ENCODE data around the gene IKBIP.

The IKBIP gene

GRCh38 chr12:98593351-98594049, 51.1 kb downstream of the IKBIP start, which contains the start of gene SLC25A3:
Gene SLC25A3, plus strand, starts transcription at chr12:98593686. Its CDS starts 293 bp downstream, at chr12:98593979.
- peak within 1 kb of the TSS; percentile 91 to 99 for H3K4me3 ChIP-seq (ENCODE audit: low read length in 2 of 2)
- H3K27ac ChIP-seq (ENCODE audit: low read length) = peak within 1 kb of the TSS; percentile 99
- H3K9ac ChIP-seq (ENCODE audit: low read length in 2 of 2) = peak within 1 kb of the TSS; percentile 95 to 99
- H3K27me3 ChIP-seq (ENCODE audit: control insufficient read depth in 1 of 2, insufficient read depth in 2 of 2, low read length in 2 of 2) = no peaks in the 10 kb centered on the region
- H3K36me3 ChIP-seq (ENCODE audit: control insufficient read depth in 2 of 2, insufficient read depth in 2 of 2, low read length in 2 of 2) = peaks cover 8 to 12% of the 10 kb centered on the region in 2 donors
- H3K4me1 ChIP-seq (ENCODE audit: control insufficient read depth, insufficient read depth, low read length) = peaks cover 4% of the 10 kb centered on the region
- no peaks in the 10 kb centered on the region for H3K9me3 ChIP-seq (ENCODE audit: control insufficient read depth in 2 of 2, low read length in 2 of 2)

DNA sequence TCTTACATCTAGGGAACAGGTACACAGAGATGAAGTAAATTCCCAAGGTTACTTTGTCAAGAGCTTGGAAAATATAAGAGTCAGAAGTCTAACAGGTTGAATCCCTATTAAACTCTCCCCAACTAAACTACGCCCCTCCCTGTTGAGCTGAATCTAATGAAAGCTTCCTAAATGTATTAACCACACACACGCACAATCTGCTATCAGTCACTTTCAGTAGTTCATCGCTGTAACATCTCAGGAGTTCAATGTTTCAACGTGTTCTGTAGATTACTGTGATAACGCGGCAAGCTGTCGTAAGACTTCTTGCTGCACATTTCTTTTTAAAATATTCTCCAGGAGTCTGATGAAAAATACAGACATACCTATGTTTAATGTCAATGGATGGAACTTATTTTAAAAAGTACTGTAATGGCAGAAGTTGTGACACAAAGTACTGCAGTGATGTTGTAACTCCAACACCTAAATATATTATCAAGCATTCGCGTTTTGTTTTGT, 51.7 kb downstream of the IKBIP start:
- H3K27me3 ChIP-seq (ENCODE audit: control insufficient read depth in 1 of 2, insufficient read depth in 2 of 2, low read length in 2 of 2) = no peaks in the 10 kb centered on the region
- H3K36me3 ChIP-seq (ENCODE audit: control insufficient read depth in 2 of 2, insufficient read depth in 2 of 2, low read length in 2 of 2) = peaks cover 4 to 6% of the 10 kb centered on the region in 2 donors
- peak overlapping the region; percentile 57 to 80 for H3K9ac ChIP-seq (ENCODE audit: low read length in 2 of 2)
- no peaks in the 10 kb centered on the region for H3K9me3 ChIP-seq (ENCODE audit: control insufficient read depth in 2 of 2, low read length in 2 of 2)
- peaks cover 4% of the 10 kb centered on the region for H3K4me1 ChIP-seq (ENCODE audit: control insufficient read depth, insufficient read depth, low read length)
- peak overlapping the region; percentile 99 for H3K27ac ChIP-seq (ENCODE audit: low read length)
- H3K4me3 ChIP-seq (ENCODE audit: low read length in 2 of 2) = peak overlapping the region; percentile 40 to 99

GRCh38 chr12:98591209-98591608, 53.4 kb downstream of the IKBIP start:
- H3K9me3 ChIP-seq (ENCODE audit: control insufficient read depth in 2 of 2, low read length in 2 of 2) = no peaks in the 10 kb centered on the region
- peaks cover 0 to 4% of the 10 kb centered on the region in 2 donors for H3K36me3 ChIP-seq (ENCODE audit: control insufficient read depth in 2 of 2, insufficient read depth in 2 of 2, low read length in 2 of 2)
- H3K4me1 ChIP-seq (ENCODE audit: control insufficient read depth, insufficient read depth, low read length) = peaks cover 4% of the 10 kb centered on the region
- H3K27ac ChIP-seq (ENCODE audit: low read length) = no peak overlapping the region
- no peaks in the 10 kb centered on the region for H3K27me3 ChIP-seq (ENCODE audit: control insufficient read depth in 1 of 2, insufficient read depth in 2 of 2, low read length in 2 of 2)
- H3K9ac ChIP-seq (ENCODE audit: low read length in 2 of 2) = no peak overlapping the region
- no peak overlapping the region for H3K4me3 ChIP-seq (ENCODE audit: low read length in 2 of 2)

DNA sequence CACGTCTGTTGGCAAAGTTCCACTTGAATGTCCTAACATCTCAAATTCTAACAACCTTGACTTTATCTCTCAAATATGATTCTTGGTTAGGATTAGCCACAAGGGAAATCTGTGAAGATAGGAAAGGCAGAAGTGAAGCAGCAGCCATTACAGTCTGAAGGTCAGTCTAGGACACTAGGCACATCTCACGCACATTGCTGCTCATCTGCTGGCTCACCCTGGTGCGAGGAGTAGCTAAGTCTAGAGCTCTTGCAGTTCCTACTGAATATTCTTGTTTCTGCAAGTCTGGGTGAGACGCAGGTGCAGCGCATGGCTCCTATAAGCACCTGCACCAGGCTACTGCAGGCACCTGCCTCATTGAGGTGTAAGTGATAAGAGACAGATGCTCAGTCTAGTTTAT, 57.5 kb downstream of the IKBIP start:
- Histone ChIP-seq H3K27me3 (ENCODE audit: control insufficient read depth in 1 of 2, insufficient read depth in 2 of 2, low read length in 2 of 2) (no peaks in the 10 kb centered on the region), H3K9ac (ENCODE audit: low read length in 2 of 2) (no peak overlapping the region), H3K27ac (ENCODE audit: low read length) (no peak overlapping the region)

GRCh38 chr12:98582093-98582492, 62.5 kb downstream of the IKBIP start:
- H3K27ac ChIP-seq (ENCODE audit: low read length) = no peak overlapping the region
- H3K9ac ChIP-seq (ENCODE audit: low read length in 2 of 2) = no peak overlapping the region
- H3K27me3 ChIP-seq (ENCODE audit: control insufficient read depth in 1 of 2, insufficient read depth in 2 of 2, low read length in 2 of 2) = no peaks in the 10 kb centered on the region
- H3K9me3 ChIP-seq (ENCODE audit: control insufficient read depth in 2 of 2, low read length in 2 of 2) = no peaks in the 10 kb centered on the region
- no peaks in the 10 kb centered on the region for H3K4me1 ChIP-seq (ENCODE audit: control insufficient read depth, insufficient read depth, low read length)
- H3K4me3 ChIP-seq (ENCODE audit: low read length in 2 of 2) = no peak overlapping the region
- H3K36me3 ChIP-seq (ENCODE audit: control insufficient read depth in 2 of 2, insufficient read depth in 2 of 2, low read length in 2 of 2) = no peaks in the 10 kb centered on the region

More for the DNA sequence above, 57.5 kb downstream of the IKBIP start:
- no peaks in the 10 kb centered on the region for H3K36me3 ChIP-seq (ENCODE audit: control insufficient read depth in 2 of 2, insufficient read depth in 2 of 2, low read length in 2 of 2)
- no peaks in the 10 kb centered on the region for H3K9me3 ChIP-seq (ENCODE audit: control insufficient read depth in 2 of 2, low read length in 2 of 2)
- no peaks in the 10 kb centered on the region for H3K4me1 ChIP-seq (ENCODE audit: control insufficient read depth, insufficient read depth, low read length)
- no peak overlapping the region for H3K4me3 ChIP-seq (ENCODE audit: low read length in 2 of 2)

DNA sequence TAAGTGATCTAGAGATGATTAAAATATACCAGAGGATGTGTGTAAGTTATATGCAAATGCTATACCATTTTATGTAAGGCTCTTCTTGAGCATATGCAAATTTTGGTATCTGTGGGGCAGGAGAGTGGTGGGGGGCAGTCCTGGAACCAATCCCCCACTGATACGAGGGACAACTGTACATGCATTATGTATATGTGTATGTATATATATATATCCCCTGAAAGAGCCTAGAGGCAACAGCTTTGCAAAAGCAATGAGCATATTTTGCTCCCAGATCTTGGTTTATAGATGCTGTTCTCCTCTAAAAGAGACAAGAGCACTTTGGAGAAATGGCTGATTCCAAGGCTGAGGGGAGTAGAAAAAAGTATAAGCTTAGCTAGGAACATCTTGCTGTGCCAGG, 63.5 kb downstream of the IKBIP start:
- Histone ChIP-seq H3K36me3 (ENCODE audit: control insufficient read depth in 2 of 2, insufficient read depth in 2 of 2, low read length in 2 of 2) (no peaks in the 10 kb centered on the region), H3K4me1 (ENCODE audit: control insufficient read depth, insufficient read depth, low read length) (no peaks in the 10 kb centered on the region), H3K9me3 (ENCODE audit: control insufficient read depth in 2 of 2, low read length in 2 of 2) (no peaks in the 10 kb centered on the region), H3K27ac (ENCODE audit: low read length) (no peak overlapping the region), H3K9ac (ENCODE audit: low read length in 2 of 2) (no peak overlapping the region), H3K4me3 (ENCODE audit: low read length in 2 of 2) (no peak overlapping the region), H3K27me3 (ENCODE audit: control insufficient read depth in 1 of 2, insufficient read depth in 2 of 2, low read length in 2 of 2) (no peaks in the 10 kb centered on the region)

- Histone ChIP-seq H3K9ac (ENCODE audit: low read length in 2 of 2) (no peak overlapping the region), H3K9me3 (ENCODE audit: control insufficient read depth in 2 of 2, low read length in 2 of 2) (no peaks in the 10 kb centered on the region), H3K36me3 (ENCODE audit: control insufficient read depth in 2 of 2, insufficient read depth in 2 of 2, low read length in 2 of 2) (no peaks in the 10 kb centered on the region), H3K27ac (ENCODE audit: low read length) (no peak overlapping the region), H3K4me1 (ENCODE audit: control insufficient read depth, insufficient read depth, low read length) (no peaks in the 10 kb centered on the region), H3K4me3 (ENCODE audit: low read length in 2 of 2) (no peak overlapping the region), H3K27me3 (ENCODE audit: control insufficient read depth in 1 of 2, insufficient read depth in 2 of 2, low read length in 2 of 2) (no peaks in the 10 kb centered on the region)
Observed at GRCh38 chr12:98580695-98581094, 63.9 kb downstream of the IKBIP start.

DNA sequence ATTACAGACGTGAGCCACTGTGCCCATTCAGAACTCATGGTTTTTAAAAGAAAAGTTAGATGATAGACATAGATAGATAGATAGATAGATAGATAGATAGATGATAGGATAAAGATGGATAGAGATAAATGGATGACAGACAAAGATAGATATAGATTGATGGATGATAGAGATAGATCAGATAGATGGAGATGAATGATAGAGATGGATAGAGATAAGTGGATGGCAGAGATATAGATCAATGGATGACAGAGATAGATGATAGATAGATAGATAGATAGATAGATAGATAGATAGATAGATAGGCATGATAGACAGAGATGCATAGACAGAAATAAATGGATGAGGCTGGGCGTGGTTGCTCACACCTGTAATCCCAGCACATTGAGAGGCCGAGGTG, 64.8 kb downstream of the IKBIP start:
- no peaks in the 10 kb centered on the region for H3K27me3 ChIP-seq (ENCODE audit: control insufficient read depth in 1 of 2, insufficient read depth in 2 of 2, low read length in 2 of 2)
- H3K4me1 ChIP-seq (ENCODE audit: control insufficient read depth, insufficient read depth, low read length) = no peaks in the 10 kb centered on the region
- no peaks in the 10 kb centered on the region for H3K36me3 ChIP-seq (ENCODE audit: control insufficient read depth in 2 of 2, insufficient read depth in 2 of 2, low read length in 2 of 2)
- no peak overlapping the region for H3K9ac ChIP-seq (ENCODE audit: low read length in 2 of 2)
- H3K4me3 ChIP-seq (ENCODE audit: low read length in 2 of 2) = no peak overlapping the region
- no peak overlapping the region for H3K27ac ChIP-seq (ENCODE audit: low read length)
- no peaks in the 10 kb centered on the region for H3K9me3 ChIP-seq (ENCODE audit: control insufficient read depth in 2 of 2, low read length in 2 of 2)

DNA sequence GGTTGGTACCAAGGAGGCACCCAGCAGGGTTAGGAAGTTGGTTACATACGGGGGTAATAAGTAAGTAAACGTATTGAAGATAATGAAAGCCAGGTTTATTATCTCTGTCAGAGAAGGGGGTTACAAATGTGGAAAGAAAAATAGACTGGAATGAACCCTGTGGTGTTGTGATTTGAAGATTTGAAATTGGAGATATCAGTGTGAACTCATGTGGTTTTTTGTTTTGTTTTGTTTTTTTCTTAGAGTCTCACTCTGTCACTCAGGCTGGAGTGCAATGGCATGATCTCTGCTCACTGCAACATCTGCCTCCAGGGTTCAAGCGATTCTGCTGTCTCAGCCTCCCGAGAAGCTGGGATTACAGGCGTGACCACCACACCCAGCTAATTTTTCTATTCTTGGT, 65.2 kb downstream of the IKBIP start:
- no peak overlapping the region for H3K9ac ChIP-seq (ENCODE audit: low read length in 2 of 2)
- H3K4me1 ChIP-seq (ENCODE audit: control insufficient read depth, insufficient read depth, low read length) = no peaks in the 10 kb centered on the region
- no peaks in the 10 kb centered on the region for H3K9me3 ChIP-seq (ENCODE audit: control insufficient read depth in 2 of 2, low read length in 2 of 2)
- H3K27me3 ChIP-seq (ENCODE audit: control insufficient read depth in 1 of 2, insufficient read depth in 2 of 2, low read length in 2 of 2) = no peaks in the 10 kb centered on the region
- H3K4me3 ChIP-seq (ENCODE audit: low read length in 2 of 2) = no peak overlapping the region
- no peak overlapping the region for H3K27ac ChIP-seq (ENCODE audit: low read length)
- no peaks in the 10 kb centered on the region for H3K36me3 ChIP-seq (ENCODE audit: control insufficient read depth in 2 of 2, insufficient read depth in 2 of 2, low read length in 2 of 2)

- H3K27ac ChIP-seq (ENCODE audit: low read length) = no peak overlapping the region
- no peak overlapping the region for H3K4me3 ChIP-seq (ENCODE audit: low read length in 2 of 2)
- H3K36me3 ChIP-seq (ENCODE audit: control insufficient read depth in 2 of 2, insufficient read depth in 2 of 2, low read length in 2 of 2) = no peaks in the 10 kb centered on the region
- H3K27me3 ChIP-seq (ENCODE audit: control insufficient read depth in 1 of 2, insufficient read depth in 2 of 2, low read length in 2 of 2) = no peaks in the 10 kb centered on the region
- no peak overlapping the region for H3K9ac ChIP-seq (ENCODE audit: low read length in 2 of 2)
- no peaks in the 10 kb centered on the region for H3K9me3 ChIP-seq (ENCODE audit: control insufficient read depth in 2 of 2, low read length in 2 of 2)
- no peaks in the 10 kb centered on the region for H3K4me1 ChIP-seq (ENCODE audit: control insufficient read depth, insufficient read depth, low read length)
Observed at GRCh38 chr12:98578821-98579220, 65.8 kb downstream of the IKBIP start.

- Histone ChIP-seq H3K27ac (ENCODE audit: low read length) (no peak overlapping the region), H3K36me3 (ENCODE audit: control insufficient read depth in 2 of 2, insufficient read depth in 2 of 2, low read length in 2 of 2) (no peaks in the 10 kb centered on the region), H3K9me3 (ENCODE audit: control insufficient read depth in 2 of 2, low read length in 2 of 2) (no peaks in the 10 kb centered on the region), H3K4me1 (ENCODE audit: control insufficient read depth, insufficient read depth, low read length) (no peaks in the 10 kb centered on the region), H3K9ac (ENCODE audit: low read length in 2 of 2) (no peak overlapping the region), H3K4me3 (ENCODE audit: low read length in 2 of 2) (no peak overlapping the region), H3K27me3 (ENCODE audit: control insufficient read depth in 1 of 2, insufficient read depth in 2 of 2, low read length in 2 of 2) (no peaks in the 10 kb centered on the region)
Observed at GRCh38 chr12:98578392-98578791, 66.2 kb downstream of the IKBIP start.
